HG03103 (cell line): ENCODE measurements around the gene ARHGEF26.

ENCODE experiments used
- ATAC-seq: cut with Tn5 transposase; IDR thresholded peaks from one replicate; pipeline ENCODE4 v1.9.1; 2021; ENCODE audit warnings: low read depth; ENCODE audit not compliant: unreplicated experiment

The ARHGEF26 gene

DNA sequence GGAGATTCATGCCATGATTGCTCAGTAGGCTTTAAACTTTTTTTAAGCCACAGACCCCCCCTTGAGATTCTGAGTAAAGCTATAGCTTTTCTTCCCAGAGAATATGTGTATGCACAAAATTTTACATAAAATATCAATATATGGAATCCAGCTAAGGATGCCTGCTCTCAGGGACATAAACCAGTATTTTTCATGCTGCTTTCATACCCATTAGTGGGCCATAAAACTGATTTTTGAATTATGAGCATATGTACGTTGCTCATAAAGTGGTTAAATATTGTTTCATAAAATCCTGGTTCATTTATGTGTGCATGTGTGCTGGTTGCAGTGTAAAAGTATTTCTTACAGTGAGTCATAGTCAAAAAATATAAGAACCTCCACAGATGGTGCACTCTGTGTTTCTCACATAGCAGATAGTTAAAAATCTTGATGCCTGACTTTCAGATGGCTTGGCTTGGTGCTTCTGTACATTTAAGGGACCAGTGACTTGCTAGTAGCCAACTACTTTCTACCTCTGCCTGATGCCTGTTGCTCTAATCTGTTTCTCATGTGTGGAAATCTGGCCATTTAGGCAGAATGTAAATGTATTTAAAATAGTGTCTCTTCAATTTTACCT, 71.9 kb downstream of the ARHGEF26 start:
- no peak for ATAC-seq

DNA sequence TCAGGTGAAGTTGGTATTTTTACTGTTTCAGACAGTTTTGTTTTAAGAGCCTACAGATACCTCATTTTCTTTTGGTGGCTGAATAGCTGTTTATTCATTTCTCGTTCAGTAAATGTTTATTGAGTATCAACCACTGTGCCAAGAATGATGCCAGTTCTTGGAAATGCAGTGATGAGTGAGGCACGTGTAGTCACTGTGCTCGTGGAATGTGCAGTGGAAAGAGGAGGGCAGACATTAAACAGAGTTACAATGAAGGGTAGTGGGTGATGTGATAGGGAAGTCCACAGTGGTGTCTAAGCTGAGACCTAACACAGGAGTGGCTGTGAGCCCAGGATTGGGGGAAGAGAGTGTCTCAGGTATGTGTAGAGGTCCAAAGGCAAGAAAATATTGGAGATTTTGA, 73.7 kb downstream of the ARHGEF26 start:
- ATAC-seq = no peak

DNA sequence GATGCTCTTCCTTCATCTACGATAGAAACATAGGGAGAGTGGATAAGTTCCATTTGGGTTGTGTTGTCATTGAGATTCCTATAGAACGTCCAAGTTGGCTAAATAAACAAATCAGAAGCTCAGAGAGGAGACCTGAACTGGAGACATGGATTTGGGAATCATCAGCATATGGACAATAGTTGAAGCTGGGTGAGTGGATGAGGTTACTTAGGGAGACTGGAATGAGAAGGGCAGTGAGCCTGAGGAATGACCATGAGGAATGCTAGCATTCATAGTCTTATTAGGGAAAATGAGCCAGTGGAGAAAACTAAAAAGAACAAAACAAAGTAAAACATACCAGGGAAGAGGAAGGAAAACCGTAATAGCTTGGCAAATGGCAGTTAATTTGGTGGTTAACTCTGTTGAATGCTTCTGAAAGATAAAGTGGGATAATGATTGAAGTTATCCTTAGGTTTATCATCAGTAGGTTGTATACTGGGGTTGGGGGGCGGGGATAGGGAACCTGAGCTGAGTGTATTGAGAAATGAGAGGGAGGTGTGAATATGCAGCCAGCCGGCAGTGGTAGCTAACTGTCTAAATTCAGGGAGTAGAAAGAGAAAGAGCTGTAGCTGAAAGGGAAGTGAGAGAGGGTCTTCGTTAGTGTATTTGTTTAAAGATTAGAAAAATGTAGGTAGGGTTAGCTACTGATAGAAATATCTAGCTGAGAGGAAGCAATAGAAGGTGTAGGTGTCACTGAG, 74.6 kb downstream of the ARHGEF26 start:
- no peak for ATAC-seq

DNA sequence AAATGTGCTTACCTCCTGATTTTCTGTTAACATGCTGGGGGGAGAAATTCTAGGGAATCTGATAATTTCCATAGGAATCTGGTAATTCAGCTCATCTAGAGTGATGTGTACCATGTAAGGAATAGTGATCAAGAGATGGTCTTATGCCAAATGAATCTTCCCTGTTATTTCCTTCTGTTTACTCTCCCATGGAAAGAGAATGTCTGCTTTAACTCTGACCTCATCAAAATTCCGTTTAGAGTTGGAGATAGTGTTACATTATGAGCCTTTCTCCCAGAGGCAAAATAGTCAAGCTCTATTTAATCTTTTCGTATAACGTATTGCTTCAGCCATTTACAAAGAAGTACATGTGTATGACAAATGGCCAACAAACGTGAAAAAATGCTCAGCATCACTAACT, 76.6 kb downstream of the ARHGEF26 start:
- no peak for ATAC-seq

DNA sequence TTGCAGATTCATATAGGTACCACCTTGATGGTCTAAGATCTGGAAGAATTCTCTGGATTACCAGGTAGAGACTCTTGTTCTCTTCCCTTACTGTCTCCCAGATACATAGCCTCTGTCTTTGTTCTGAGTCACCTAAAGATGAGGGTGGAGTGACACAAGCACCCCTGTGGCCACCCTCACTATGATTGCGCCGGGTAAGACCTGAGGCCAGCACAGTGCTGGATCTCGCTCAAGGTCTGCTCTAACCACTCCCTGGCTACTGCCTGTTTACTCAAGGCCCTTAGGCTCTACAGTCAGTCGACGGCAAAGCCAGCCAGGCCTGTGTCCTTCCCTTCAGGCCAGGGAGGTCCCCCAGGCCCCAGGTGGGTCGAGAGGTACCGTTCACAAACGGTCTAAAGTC, 88.3 kb downstream of the ARHGEF26 start:
- no peak for ATAC-seq

DNA sequence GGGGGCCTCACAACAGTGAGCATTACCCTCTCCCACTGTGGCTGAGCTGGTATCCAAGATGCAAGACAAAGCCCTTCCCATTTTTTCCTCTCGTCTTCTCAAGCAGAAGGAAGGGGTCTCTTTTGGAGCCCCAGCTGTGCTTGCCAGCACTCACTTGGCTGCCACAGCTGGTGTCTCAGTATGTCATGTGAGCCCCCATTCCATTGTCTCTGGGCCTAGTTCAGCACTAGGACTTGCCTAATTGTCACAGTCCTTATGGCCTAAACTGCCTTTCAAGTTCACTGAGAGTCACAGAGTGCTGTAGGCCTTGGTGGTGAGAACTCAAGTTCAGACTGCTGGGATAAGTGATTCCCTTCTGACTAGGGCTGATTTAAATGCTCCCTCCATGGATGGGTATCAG, 89.8 kb downstream of the ARHGEF26 start:
- no peak for ATAC-seq

DNA sequence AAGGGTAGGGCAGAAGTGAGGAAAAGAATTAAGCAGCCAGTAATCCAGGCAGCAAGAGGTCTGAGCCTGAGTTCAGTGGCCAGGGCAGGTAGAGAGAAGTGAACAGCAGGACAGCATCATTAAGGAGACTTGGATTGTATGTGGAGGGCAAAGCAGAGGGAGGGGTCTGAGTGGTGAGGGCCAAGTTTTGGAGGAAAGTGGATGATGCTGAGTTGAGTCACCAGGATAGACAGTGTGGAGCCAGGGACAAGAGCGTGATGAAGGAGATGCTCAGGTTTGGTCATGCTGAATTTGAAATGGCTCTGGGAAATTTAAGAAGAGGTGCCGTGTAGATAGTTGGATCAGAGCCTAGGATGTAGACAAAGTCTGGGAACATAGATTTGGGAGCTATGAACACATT, 93.1 kb downstream of the ARHGEF26 start:
- ATAC-seq = no peak

DNA sequence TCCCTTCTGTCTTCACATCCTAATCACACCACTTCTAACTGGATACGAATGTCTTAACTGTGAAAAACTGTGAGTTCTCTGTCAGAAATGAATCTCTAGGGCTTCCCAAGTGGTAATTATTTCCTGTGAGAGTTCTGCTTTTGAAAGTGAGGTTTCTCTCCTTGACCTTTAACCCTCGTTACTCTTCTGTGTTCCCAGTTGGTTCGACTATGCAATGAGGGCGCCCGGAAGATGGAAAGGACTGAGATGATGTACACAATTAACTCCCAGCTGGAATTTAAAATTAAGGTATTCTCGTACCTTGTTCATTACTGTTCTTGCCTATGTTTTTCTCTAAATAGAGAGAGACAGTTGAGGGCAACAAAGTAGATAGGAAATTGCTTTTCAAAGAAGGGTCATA, 96.5 kb downstream of the ARHGEF26 start:
- ATAC-seq = no peak

DNA sequence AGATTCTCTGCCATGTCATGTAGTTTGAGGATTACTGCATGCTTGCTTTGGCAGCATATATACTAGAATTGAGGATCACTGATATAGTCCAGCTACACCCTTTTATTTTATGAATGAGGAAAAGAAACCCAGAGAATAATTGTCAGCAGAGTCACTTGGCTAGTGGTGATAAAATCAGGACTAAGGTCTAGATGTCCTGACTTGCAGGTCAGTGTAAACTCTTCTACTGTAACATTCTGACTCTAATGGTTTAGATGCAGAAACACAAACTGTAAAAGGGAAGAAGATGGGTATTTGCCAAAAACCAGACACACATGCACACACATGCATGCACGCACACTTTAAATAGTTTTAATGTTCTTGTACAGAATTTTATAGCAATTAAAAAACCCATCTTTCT, 97.5 kb downstream of the ARHGEF26 start:
- ATAC-seq = no peak

DNA sequence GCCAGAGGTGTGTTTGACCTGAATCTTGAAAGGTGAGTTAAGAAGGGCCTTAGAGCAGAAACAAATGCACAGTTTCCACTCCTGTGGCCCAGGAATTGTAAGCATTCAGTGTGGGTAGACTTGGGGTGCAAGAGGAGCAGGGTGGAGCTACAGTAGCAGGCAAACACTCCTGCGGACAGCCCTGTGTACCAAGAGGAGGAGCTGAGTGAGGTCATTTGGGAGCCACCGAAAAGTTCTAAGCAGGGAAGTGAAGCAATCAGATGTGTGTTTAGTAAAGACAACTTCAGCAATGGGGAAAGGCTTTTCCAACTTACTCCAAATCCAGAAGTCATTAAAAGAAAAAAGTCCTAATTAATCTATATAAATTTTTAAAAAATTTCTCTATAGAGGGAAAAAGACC, 99.3 kb downstream of the ARHGEF26 start:
- no peak for ATAC-seq

DNA sequence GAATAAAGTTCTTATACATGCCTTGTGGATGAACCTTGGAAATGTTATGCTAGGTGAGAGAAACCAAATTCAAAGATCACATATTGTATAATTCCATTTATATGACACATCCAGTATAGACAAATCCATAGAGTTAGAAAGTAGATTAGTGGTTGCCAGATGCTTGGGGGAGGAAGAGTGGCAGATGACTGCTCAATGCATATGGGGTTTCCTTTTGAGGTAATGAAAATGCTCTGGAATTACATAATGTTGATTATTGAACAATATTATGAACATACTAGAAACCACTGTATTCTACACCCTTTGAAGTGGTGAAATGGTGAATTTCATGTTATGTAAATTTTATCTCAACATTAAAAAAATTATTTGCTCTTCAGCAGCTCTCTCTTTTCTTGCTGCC, 102.3 kb downstream of the ARHGEF26 start:
- no peak for ATAC-seq

DNA sequence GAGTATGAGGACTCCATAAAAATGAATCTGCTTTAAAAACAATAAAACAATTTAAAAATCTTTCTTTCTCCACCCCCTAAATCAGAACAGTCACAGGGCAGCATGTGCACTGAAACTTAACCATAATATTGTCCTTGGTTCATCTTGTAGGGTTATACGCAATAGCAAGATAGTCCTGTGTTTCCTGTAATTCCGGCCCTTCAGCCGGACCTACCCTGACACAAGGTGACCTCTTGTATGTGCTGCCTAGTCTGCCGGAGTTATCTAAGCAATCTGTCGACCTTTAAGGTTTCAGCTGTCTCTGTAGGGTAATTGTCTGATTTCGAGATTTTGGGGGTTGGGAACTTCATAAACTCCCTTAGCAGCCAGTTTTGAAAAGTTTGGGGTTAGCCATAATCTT, 103.2 kb downstream of the ARHGEF26 start:
- ATAC-seq = no peak

DNA sequence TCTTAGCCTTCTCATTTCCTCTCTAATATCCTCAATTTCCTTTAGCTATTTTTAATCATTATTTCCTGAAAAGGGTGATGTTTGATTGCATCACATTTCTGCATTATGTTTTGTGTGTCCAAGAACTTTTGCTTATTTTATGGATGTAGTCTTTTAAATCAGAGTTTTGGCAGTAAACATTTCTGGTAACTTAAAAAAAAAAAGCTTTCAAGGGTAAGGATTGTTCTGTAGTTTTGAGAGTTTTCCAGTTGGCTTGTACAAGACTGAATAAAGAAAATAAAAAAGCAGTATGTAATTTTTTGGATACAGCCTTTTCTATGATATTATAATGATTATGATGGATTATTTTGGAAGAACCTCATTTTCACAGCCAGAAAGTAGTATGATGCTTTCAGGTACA, 103.7 kb downstream of the ARHGEF26 start:
- ATAC-seq = no peak

DNA sequence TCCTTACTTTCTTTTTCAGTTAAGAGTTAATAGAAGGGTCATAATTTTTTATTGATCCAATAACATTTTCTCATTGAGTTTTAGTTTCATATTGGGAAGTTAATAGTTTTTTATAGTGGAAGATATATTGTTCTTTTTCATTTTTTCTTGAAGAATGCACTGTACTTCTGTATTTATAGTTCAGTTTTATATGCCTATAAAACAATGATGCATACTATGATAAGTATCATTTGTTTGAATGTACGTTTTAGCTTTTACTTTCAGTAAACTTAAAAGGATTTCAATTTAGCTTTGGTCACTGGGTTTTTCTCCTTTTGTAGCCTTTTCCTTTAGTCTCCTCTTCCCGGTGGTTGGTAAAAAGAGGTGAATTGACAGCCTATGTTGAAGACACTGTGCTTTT, 104.3 kb downstream of the ARHGEF26 start:
- no peak for ATAC-seq

DNA sequence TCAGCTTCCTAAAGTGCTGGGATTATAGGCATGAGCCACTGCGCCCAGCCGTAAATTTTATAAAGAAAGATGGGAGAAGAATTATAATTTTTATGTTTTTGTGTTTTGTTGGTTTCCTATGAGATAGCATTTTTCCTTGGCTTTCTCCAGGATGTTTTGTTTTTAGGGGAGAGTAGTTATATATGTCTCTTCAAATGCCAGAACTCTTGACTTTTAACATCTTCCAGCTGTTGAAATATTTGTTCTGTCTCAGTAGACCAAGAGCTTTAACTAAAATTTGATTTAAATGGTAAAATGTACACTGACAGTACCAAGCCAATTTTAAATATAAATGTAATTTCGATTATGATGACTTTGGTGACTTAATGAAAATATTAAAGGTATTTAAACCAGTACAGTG, 106.3 kb downstream of the ARHGEF26 start:
- no peak for ATAC-seq

DNA sequence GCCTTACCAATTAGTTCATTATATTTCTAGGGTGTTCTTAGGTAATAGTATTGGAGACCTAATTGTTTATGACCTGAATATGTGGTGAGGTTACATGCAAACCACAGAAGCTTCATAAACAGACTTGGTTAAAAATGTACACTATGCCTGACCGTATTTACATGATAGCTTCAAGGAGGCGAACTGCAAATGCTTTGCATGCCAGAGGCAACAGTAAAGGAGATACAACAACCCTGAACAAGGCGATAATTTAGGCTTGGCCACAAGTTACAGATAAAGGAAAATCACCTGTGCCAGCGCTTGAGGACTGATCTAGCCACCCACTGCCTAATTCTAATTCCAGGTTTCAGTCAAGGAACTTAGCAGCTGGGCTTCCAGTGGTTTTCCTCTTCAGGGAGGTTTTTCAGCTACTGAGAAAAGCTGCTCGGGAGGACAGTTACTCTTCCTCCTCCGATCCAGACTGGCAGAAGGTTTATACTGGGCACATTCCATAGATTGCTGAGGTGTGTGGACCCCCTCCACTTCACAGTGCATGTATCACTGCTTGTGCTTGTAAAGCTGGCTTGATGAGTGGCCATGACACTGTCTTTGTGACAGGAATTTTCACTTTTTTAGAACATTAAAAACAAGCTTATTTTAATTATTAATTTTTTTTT, 107.5 kb downstream of the ARHGEF26 start:
- ATAC-seq = no peak

DNA sequence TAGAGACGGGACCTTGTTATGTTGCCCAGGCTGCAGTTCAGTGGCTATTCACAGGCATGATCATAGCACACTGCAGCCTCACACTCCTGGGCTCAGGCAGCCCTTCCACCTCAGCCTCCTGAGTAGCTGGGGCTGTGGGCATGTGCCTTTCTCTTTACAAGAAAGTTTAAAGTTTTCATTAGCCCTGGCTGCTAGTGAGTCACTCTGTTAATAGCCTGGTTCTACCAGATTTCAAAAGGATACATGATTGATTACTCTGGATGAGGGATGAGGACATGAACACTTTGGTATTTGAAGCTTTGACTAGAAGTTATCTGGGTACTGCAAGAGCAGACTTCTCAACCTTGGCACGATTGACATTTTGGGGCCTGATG, 108.0 kb downstream of the ARHGEF26 start:
- no peak for ATAC-seq

DNA sequence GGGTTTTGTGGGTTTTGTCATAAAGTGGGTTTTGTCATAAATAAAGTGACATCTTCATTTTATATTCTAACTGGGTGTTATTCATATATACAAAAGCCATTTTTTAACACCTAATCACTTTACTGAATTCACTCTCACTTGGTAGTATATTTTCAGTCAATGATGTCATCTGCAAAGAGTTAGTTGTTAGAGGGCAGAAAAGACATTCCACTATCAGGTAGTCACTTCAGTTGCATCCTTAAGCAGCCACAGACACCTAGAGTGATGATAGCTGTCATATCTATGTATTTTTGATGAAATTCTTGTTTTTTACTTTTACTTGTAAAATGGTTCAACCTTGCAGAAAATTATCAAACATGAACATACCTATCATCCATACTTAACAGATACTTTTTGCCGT, 114.1 kb downstream of the ARHGEF26 start:
- ATAC-seq = no peak

DNA sequence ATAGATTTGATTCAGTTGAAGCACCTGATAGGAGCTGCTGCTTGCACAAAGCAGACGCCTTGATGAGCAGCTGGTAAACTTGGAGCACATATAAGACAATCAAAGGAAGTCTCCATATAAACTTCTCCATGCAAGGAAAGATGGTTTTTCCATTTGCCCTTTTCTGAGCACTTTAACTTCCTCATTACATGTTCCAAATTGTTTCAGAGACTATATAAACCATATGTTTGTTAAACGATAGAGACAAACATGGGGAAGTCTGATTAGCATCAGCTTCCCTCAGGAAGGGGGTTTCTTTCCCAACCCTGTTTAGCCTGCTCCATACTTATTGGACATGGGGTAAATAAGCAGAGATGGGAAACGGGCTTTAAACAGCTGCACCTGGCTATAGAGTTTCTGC, 115.1 kb downstream of the ARHGEF26 start:
- ATAC-seq = no peak

DNA sequence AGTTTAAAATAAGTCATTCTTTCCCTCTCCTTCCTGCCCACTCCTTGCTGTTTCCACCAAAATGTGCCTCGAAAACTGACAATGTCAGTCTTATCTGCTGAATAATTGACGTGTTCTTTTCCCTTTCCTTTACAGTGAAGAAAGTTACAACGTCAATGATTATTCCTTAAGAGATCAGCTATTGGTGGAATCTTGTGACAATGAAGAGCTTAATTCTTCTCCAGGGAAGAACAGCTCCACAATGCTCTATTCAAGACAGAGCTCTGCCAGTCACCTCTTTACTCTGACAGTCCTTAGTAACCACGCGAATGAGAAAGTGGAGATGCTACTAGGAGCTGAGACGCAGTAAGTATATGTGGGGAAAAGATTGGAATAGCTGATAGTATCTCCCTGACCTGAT, 119.0 kb downstream of the ARHGEF26 start:
- no peak for ATAC-seq

DNA sequence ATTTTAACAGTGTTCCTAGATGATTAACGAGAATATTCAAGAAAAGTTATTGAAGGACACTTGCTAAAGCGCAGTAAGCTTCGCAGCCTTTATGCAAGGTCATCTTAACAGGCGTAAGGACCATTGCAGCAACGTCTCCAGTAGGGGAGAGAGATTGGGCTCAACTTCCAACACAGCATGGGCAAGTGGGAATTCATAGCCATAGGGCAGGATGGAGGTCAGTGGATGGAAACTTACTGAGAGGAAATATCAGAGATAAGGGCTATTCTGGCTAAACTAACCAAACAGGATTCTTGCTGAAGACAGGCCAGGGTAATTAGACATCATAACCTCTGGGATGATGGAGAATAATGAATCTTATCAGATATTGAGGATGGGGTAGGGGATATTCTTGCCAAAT, 120.3 kb downstream of the ARHGEF26 start:
- ATAC-seq = no peak

DNA sequence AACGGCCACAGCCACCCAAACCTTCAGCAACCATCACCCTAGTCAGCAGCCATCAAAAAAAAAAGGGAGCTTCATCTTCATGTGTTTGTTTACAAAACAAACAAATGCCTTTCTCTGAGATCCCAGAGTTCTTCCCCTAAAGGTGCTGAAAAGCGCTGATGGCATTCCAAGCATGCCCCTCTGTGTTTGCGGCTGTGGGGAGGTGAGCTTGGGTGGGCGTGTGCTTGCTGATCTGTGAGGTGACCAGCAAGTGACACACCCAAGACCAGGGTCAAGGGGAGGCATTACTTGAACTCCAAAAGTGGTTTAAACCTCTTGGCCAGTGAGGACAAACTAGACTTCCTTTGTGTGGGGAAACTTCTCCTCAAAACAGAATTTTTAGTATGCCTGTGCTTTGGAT, 121.6 kb downstream of the ARHGEF26 start:
- ATAC-seq = no peak
